DMS153 (cell line): Measurements from ENCODE around the gene CBL.

Source experiments
- DNase-seq: peaks from one replicate; lab custom pipeline; 2025; lab: John Stamatoyannopoulos, UW

The CBL gene

DNA sequence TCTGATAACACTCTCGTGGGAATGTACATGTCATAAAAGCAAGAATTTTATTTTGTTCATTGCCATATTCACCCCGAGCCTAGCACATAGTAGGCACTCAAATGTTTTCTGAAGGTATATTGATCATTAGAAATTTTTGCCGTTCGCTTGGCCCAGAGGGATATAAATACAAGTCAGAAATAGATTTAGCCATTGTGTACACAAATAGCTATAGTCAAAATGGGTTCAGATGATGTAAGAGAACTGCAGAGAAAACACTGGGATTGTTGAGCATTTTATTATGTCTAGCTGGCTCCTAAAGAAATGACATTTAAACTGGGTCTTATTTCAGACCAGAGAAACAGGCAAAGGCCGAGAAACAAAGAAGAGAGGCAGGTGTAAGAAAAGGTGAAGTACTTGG is 61.5 kb downstream of the CBL start:
- no peak for DNase-seq

- DNase-seq: no peak
Measured at GRCh38 chr11:119273721-119274120, 67.6 kb downstream of the CBL start.

DNA sequence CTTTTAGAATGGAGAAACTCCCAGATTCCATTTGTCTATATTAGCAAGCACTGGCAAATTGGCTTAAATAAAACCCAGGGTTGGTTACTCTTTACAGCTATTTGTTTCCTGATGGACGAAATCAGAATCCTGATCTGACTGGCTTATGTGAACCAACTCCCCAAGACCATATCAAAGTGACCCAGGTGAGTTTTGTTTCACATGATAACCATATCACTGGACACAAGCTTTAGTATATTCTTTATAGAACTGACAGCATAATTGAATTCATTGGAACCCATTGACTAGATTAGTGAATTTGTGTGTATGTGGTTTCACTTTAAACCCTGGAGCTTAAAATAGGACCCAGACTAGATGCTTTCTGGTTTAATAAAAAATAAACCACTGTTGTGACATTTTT is 71.5 kb downstream of the CBL start:
- no peak for DNase-seq

DNA sequence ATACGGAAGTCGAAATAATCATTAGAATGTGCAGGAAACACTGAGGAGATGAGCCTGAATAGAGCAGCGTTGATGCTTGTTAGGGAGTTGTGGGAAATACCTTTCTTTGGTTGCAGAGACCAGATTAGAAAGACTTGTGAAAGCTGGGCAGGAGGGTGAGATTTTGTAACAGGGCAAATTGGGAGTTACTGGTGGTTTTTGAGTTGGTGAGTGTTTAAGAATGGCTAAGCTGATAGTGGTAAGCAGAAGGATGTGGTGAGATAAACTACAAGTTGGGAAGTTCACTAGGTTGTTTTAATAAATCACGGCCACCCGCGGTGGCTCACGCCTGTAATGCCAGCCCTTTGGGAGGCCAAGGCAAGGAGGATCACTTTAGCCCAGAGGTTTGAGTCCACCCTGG is 76.4 kb downstream of the CBL start:
- DNase-seq: no peak

GRCh38 chr11:119284344-119285157 is 78.4 kb downstream of the CBL start:
- DNase-seq: peak; percentile 9

DNA sequence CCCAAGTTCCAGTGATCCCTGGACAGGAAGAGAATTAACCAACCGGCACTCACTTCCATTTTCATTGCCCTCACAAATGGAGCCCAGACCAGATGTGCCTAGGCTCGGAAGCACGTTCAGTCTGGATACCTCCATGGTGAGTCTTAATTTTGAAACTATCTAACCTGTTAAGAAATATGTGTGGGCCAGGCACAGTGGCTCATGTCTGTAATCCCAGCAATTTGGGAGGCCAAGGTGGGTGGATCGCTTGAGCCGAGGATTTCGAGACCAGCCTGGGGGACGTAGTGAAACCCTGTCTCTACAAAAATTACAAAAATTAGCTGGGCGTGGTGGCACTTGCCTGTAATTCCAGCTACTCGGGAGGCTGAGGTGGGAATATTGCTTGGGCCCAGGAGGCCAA is 79.3 kb downstream of the CBL start:
- DNase-seq: no peak

DNA sequence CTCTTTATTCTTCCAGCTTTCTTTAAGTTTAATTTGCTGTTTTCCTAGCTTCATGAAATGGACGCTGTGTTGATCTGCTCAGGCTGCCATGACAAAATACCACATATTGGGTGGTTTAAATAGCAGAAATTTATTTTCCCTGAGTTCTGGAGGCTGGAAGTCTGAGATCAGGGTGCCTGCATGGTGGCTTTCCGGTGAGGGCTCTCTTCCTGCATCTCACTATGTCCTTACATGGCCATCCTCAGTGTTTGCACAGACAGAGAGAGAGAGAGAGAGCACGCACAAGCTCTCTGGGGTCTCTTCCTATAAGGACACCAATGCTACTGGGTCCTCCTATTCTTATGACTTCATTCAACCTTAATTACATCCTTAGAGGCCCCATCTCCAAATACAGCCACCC is 82.1 kb downstream of the CBL start:
- no peak for DNase-seq

DNA sequence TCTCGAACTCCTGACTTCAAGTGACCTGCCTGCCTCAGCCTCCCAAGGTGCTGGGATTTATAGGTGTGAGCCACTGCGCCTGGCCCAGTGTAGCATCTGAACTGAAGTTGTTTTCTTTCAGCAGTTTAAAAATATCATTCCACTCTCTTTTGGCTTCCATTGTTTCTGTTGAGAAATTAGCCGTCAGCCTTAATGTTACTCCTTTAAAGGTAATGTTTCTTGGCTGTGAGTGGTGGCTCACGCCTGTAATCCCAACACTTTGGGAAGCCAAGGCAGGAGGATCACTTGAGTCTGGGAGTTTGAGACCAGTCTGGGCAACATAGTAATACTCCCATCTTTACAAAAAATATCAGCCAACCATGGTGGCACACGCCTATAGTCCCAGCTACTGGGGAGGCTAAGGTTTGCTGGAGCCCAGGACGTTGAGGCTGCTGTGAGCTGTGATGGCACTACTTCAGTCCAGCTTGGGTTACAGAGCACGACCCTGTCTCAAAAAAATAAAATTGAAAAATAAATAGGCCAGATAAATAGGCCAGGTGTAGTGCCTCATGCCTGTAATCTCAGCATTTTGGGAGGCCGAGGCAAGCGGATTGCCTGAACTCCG is 84.9 kb downstream of the CBL start:
- no peak for DNase-seq

GRCh38 chr11:119293461-119293860 is 87.3 kb downstream of the CBL start:
- DNase-seq: no peak

DNA sequence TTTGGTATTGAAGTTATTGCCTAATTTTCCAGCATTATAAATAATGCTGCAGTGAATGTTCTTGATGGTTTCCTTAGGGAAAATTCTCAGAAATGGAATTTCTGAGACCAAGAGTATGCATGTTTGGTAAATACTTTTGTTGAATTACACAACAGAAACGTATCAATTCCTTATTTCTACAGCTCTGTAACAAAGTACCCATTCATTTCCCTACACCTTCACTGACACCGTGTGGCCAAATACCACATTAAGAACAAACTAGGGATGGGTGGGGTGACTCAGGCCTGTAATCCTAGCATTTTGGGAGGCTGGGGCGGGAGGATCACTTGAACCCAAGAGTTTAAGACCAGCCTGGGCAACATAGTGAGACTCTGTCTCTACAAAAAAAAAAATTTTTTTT is 89.0 kb downstream of the CBL start:
- DNase-seq: no peak

GRCh38 chr11:119297938-119298337 is 91.8 kb downstream of the CBL start:
- DNase-seq: no peak

DNA sequence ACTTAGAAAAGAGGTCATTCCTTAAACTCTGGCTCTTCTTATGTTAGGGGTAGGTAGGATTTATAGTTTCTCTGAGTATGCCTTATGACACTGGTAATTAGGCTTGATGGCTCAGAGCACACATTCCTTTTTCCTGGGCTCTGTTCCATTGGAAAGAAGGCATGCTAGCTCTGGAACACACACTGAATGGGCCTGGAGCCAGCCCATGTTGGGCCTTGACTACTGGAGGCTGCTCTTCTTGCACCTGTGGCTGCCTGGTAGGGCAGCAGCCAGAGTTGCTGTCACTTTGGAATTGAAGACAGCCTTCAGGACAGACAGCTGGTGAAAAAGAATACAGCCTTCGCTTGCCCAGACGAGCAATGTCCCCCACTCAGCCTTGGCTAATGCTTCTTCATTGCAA is 92.6 kb downstream of the CBL start:
- DNase-seq: no peak

- DNase-seq: no peak
Measured at GRCh38 chr11:119299416-119299815, 93.3 kb downstream of the CBL start.

DNA sequence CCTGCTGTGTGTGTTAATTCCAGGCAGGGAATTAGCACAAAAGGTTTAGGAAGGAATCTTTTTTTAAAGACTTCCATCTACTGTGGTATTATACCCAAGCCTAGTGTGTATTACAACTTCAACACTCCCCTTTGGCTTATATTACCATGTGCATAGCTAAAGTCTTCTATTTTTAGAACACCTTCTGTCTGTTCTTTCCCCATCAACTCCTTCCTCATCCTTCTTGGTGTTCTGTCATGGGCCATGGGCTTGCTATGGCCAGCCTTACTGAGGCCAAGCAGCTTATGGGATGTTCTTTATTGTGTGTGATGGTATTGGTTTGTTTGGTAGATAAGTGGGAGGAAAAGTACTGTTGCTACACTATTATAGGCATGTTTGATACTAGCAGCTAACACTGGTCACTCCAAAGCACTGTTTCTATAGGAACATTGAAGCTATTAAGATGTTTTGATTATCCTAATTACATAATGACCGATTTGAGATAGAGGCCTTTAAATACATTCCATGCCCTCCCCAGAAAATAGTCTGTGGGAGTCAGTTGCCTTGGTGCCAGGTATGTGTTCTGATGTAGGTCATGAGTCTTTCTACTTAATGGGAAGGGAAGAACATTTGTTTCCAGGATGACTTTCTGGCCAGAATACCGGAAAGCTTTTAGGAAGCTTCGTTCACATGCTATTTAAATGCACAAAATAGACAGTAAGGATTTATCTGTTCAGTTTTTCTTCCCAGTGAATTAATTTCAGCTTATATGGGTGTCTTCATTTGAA is 94.2 kb downstream of the CBL start:
- no peak for DNase-seq

DNA sequence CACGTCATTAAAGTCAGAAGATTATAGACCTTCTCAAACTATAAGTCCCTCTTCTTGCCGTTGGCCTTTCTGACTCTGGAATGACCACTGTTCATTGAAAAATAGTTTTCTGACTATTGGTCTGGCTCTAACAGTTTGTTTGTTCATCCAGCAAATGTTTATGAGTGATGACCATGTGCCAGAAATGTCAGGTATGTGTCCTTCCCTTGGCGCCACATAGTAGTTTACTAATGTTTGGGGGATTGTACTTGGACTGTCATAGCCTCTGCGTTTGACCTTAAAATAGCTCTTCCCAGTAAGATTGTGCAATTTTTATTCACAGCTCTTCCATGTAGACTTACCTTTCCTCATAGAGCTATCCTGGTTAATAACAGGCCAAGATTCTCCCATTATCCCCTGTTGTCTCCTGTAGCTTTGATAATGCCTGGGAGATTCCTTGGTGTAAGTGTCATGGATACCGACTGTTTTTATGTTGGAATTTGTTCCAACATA is 97.1 kb downstream of the CBL start:
- DNase-seq: no peak

- no peak for DNase-seq
Measured at GRCh38 chr11:119305556-119306372, 99.6 kb downstream of the CBL start.

DNA sequence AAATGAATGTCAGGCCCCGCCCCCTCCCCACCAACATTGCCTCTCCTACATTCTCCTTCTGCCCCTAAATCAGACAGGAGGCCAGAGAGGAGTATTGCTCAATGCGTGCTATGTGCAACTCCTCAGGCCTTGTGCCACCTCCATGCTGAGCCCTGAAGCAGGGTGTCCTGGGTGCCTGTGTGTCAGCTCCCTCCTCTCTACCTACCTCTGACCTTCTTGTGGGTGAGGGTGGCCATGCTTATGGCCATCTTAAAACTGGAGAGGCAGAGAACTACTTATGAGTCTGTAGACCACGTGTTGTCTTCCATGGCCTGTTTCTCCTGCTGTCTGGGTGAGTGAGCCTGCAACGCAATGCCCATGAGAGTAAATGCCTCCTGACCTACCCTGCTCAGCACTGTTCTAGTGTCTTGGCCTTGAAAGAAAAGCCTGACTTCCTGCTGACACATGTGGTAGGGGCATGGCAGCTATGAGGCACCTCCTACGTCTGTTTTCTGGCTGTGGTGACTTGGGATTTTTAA is 100.3 kb downstream of the CBL start:
- DNase-seq: no peak

GRCh38 chr11:119307219-119307618 is 101.1 kb downstream of the CBL start:
- DNase-seq: no peak

GRCh38 chr11:119307974-119308373 is 101.8 kb downstream of the CBL start:
- no peak for DNase-seq

- DNase-seq: no peak
Measured at GRCh38 chr11:119309411-119309810, 103.3 kb downstream of the CBL start.

- no peak for DNase-seq
Measured at GRCh38 chr11:119309953-119310681, 104.0 kb downstream of the CBL start.
